ENCODE measurements around the gene SLFN14. TPM values are rescaled to one million over a fixed set of nuclear protein-coding genes. Genes with fewer than 3 reads are reported as not detected.

The SLFN14 gene
- total and polyA plus RNA-seq, 2 donors (not counting 1 experiment from before 2014, with no cell fraction given): not detected

DNA sequence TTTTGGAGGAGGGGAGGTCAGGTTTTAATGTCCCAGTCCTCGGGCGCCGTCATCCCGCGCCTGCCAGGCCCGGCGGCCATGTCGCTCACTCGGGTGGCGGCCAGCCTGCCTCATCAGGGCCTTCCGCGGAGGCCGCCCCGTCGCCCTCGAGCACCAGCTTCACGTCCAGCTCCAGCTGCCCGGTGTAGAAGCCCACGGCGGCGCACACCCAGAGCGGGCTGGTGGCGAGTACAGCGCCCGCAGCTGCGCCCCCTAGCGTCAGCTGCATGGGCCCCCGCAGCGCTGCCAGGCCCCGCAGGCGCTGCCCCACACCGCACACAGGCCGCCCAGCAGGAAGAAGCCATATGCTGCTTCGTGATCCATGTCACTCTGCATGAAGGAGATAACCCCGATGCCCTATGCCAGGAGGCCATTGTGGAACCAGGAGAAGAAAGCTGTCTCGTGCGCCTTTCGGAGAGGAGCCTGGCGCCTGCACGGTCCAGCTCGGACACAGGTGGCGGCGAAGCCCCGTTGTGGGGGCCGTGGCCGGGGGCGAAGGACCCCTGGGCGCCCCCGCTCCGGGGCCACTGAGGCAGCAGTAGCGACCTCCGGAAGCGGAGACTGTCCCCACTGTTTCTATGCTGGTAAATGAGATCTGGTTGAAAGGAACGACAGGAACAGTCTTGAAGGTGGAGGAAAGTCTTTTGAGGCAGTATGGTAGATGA, 36.1 kb upstream of the SLFN14 start:
- WGBS (ENCODE audit: insufficient coverage): 98% methylated on average over 54 of the region's 54 CpGs
- H3K79me2 ChIP-seq (ENCODE audit: control insufficient read depth, insufficient read depth, low read length): peaks cover 57% of the 10 kb centered on the region

DNA sequence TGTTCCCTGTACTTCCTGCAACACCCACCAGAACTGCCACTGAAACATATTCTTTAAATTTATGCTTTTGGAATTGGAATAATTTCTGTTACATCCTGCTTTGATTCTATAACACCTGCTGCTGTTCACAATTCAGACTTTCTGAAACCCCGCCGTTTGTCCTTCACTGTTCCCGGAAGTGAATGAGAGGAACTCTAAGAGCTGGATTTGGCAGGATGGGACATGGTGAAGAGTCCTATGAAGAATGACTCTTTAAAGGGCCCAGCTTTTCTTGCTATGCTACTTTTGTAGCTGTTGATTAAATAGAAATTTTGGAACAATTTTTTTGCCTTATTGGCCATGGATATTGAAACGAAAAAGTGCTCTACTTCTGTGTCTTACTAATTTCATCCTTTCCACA, 35.5 kb upstream of the SLFN14 start:
- no peak for ATAC-seq (ENCODE audit: low read depth)
- POLR2A ChIA-PET: no interaction called here

More for the DNA sequence above, 36.1 kb upstream of the SLFN14 start:
- POLR2A ChIA-PET: no interaction called here
- Histone ChIP-seq H3K27me3 (replicated peaks in 1 of 4; ENCODE audit: control extremely low read depth in 1 of 4, control insufficient read depth in 3 of 4, insufficient read depth in 4 of 4, low read length in 3 of 4) (no peaks in the 10 kb centered on the region), H3K9ac (ENCODE audit: low read length) (no peak overlapping the region), H2AFZ (ENCODE audit: insufficient read depth, low read depth, low read length, poor library complexity, severe bottlenecking) (no peak overlapping the region), H3K36me3 (replicated peaks in 1 of 2; ENCODE audit: control extremely low read depth in 1 of 2, control insufficient read depth in 1 of 2, extremely low read depth in 1 of 2, insufficient read depth in 2 of 2, low read length in 1 of 2) (peaks cover 0 to 63% of the 10 kb centered on the region in 2 experiments), H3K4me3 (ENCODE audit: control extremely low read depth in 1 of 5, extremely low read depth in 1 of 5, insufficient read depth in 1 of 5, low read depth in 2 of 5, low read length in 4 of 5) (no peak overlapping the region), H3K9me3 (ENCODE audit: control extremely low read depth in 1 of 3, control insufficient read depth in 2 of 3, insufficient read depth in 1 of 3, low read length in 2 of 3) (no peaks in the 10 kb centered on the region), H3K4me2 (replicated peaks; ENCODE audit: low read depth, low read length, poor library complexity, severe bottlenecking) (no peak overlapping the region), H3K4me1 (ENCODE audit: control insufficient read depth in 2 of 2, insufficient read depth in 2 of 2, low read length in 2 of 2) (no peaks in the 10 kb centered on the region), H3K27ac (ENCODE audit: low read length in 2 of 2) (no peak overlapping the region), H4K20me1 (ENCODE audit: control insufficient read depth, insufficient read depth, low read length, poor library complexity, severe bottlenecking) (peaks cover 19% of the 10 kb centered on the region)
- DNase-seq (no peak), ATAC-seq (ENCODE audit: low read depth) (no peak)
- H3K9me3 Mint-ChIP-seq (ENCODE audit: insufficient read depth): no peaks in the 10 kb centered on the region
- peaks cover 3% of the 10 kb centered on the region for H3K4me1 Mint-ChIP-seq
- no peaks in the 10 kb centered on the region for H3K27me3 Mint-ChIP-seq
- no peak overlapping the region for H3K4me3 Mint-ChIP-seq
- CTCF ChIA-PET: interaction anchor here (0.7 kb wide), 1 partner anchor 1243 kb away, joined by 4 read pairs; no protein-coding TSS in a partner anchor
- intact Hi-C loops (cut with micrococcal nuclease): no loop called here
- no peak overlapping the region for H3K27ac Mint-ChIP-seq
- TF ChIP-seq, protein P1, sequence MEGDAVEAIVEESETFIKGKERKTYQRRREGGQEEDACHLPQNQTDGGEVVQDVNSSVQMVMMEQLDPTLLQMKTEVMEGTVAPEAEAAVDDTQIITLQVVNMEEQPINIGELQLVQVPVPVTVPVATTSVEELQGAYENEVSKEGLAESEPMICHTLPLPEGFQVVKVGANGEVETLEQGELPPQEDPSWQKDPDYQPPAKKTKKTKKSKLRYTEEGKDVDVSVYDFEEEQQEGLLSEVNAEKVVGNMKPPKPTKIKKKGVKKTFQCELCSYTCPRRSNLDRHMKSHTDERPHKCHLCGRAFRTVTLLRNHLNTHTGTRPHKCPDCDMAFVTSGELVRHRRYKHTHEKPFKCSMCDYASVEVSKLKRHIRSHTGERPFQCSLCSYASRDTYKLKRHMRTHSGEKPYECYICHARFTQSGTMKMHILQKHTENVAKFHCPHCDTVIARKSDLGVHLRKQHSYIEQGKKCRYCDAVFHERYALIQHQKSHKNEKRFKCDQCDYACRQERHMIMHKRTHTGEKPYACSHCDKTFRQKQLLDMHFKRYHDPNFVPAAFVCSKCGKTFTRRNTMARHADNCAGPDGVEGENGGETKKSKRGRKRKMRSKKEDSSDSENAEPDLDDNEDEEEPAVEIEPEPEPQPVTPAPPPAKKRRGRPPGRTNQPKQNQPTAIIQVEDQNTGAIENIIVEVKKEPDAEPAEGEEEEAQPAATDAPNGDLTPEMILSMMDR (IDR thresholded peaks at IDR 0.05): no peak
- no peak for TF ChIP-seq EZH2 (IDR thresholded peaks at IDR 0.05; ENCODE audit: borderline replicate concordance, insufficient read depth, low read depth, low read length, poor library complexity, severe bottlenecking)

More for the DNA sequence above, 35.5 kb upstream of the SLFN14 start:
- DNase-seq: no peak
- CTCF ChIA-PET: interaction anchor here (0.7 kb wide), 1 partner anchor 1243 kb away, joined by 4 read pairs; no protein-coding TSS in a partner anchor
- Histone ChIP-seq H3K9me3 (ENCODE audit: control extremely low read depth in 1 of 3, control insufficient read depth in 2 of 3, insufficient read depth in 1 of 3, low read length in 2 of 3) (no peaks in the 10 kb centered on the region), H3K27ac (ENCODE audit: low read length in 2 of 2) (no peak overlapping the region), H4K20me1 (ENCODE audit: control insufficient read depth, insufficient read depth, low read length, poor library complexity, severe bottlenecking) (peaks cover 19% of the 10 kb centered on the region), H3K4me3 (ENCODE audit: control extremely low read depth in 1 of 5, extremely low read depth in 1 of 5, insufficient read depth in 1 of 5, low read depth in 2 of 5, low read length in 4 of 5) (no peak overlapping the region), H3K4me1 (ENCODE audit: control insufficient read depth in 2 of 2, insufficient read depth in 2 of 2, low read length in 2 of 2) (no peaks in the 10 kb centered on the region), H3K9ac (ENCODE audit: low read length) (no peak overlapping the region), H3K4me2 (replicated peaks; ENCODE audit: low read depth, low read length, poor library complexity, severe bottlenecking) (no peak overlapping the region), H3K36me3 (replicated peaks in 1 of 2; ENCODE audit: control extremely low read depth in 1 of 2, control insufficient read depth in 1 of 2, extremely low read depth in 1 of 2, insufficient read depth in 2 of 2, low read length in 1 of 2) (peaks cover 0 to 58% of the 10 kb centered on the region in 2 experiments), H2AFZ (ENCODE audit: insufficient read depth, low read depth, low read length, poor library complexity, severe bottlenecking) (no peak overlapping the region), H3K79me2 (ENCODE audit: control insufficient read depth, insufficient read depth, low read length) (peaks cover 58% of the 10 kb centered on the region), H3K27me3 (replicated peaks in 1 of 4; ENCODE audit: control extremely low read depth in 1 of 4, control insufficient read depth in 3 of 4, insufficient read depth in 4 of 4, low read length in 3 of 4) (no peaks in the 10 kb centered on the region)
- intact Hi-C loops (cut with micrococcal nuclease): no loop called here
- WGBS (ENCODE audit: insufficient coverage): 100% methylated on average over 3 of the region's 4 CpGs
- Mint-ChIP-seq H3K9me3 (ENCODE audit: insufficient read depth) (no peaks in the 10 kb centered on the region), H3K27ac (no peak overlapping the region), H3K4me3 (no peak overlapping the region), H3K4me1 (peaks cover 3% of the 10 kb centered on the region), H3K27me3 (no peaks in the 10 kb centered on the region)
- TF ChIP-seq EZH2 (IDR thresholded peaks at IDR 0.05; ENCODE audit: borderline replicate concordance, insufficient read depth, low read depth, low read length, poor library complexity, severe bottlenecking): no peak
- TF ChIP-seq, protein P1 (IDR thresholded peaks at IDR 0.05): no peak

Data from B cell (primary cell).